Astrocyte (in vitro differentiated cells and primary cell): ENCODE results near the gene RHNO1.

Source experiments
- CTCF ChIP-seq: IDR thresholded peaks from 2 replicates; pipeline ENCODE4 v1.5.1; 2011; ENCODE audit warnings: low read depth, mild to moderate bottlenecking, inconsistent platforms, low read length, moderate library complexity; ENCODE audit not compliant: insufficient read depth
- EZH2 ChIP-seq: IDR thresholded peaks from 2 replicates; pipeline ENCODE4 v1.6.1; 2012; ENCODE audit warnings: mild to moderate bottlenecking, low read length, inconsistent platforms; ENCODE audit not compliant: insufficient read depth

- no peak for TF ChIP-seq CTCF
- no peak for TF ChIP-seq EZH2
These were observed 23.6 kb downstream of the RHNO1 start for GRCh38 chr12:2900642-2901041.
